NCI-H526 (cell line): Measurements from ENCODE around the gene LAMB1.
A peak's percentile ranks its signal among the peaks of the same experiment; 100 is the strongest.

ENCODE experiments used
- DNase-seq, 2 experiments: peaks; one replicate each; lab custom pipeline; 2025; lab: John Stamatoyannopoulos, UW

Gene LAMB1

DNA sequence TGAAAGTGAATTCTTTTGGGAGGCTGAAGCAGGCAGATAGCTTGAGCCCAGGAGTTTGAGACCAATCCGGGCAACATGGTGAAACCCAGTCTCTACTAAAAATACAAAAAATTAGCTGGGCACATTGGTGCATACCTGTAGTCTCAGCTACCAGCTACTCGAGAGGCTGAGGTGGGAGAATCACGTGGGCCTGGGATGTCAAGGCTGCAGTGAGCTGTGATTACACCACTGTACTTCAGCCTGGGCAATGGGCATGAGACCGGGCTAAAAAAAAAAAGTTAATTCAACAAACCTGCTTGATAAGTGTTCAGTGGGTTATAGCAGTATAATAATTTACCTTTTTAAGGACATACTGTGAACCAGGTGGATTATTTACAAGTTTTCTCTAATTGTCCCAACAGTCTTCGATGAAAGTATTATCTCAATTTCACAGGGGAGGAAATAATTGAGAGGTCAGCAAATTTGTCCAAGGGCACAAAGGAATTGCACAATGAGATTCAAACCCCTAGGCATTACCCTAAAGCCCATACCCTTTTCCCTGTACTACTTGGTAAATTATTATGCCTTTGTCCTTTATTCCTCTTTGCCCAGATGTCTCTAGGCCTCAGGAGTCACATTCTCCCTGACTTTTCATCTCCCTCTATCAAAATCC is 125.1 kb downstream of the LAMB1 start:
- DNase-seq: no peak

DNA sequence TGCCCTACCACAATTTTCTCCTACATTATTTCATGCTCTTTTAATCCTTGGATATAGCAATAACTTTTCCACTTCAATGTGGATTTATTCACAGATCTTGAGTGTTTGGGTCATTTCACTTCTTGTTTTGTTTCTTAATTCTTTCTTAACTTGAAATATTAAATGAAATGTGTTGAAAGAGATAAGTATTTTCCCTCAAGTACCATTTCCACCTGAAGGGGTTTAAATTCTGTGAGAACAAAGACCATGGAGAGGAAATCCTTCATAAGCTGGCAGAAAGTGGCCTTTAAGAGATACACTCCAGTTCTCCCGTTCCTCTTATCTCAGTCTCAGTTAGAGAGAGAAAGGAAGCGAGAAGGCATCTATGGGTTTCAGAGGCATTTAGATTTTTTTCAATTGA is 126.0 kb downstream of the LAMB1 start:
- DNase-seq: no peak

DNA sequence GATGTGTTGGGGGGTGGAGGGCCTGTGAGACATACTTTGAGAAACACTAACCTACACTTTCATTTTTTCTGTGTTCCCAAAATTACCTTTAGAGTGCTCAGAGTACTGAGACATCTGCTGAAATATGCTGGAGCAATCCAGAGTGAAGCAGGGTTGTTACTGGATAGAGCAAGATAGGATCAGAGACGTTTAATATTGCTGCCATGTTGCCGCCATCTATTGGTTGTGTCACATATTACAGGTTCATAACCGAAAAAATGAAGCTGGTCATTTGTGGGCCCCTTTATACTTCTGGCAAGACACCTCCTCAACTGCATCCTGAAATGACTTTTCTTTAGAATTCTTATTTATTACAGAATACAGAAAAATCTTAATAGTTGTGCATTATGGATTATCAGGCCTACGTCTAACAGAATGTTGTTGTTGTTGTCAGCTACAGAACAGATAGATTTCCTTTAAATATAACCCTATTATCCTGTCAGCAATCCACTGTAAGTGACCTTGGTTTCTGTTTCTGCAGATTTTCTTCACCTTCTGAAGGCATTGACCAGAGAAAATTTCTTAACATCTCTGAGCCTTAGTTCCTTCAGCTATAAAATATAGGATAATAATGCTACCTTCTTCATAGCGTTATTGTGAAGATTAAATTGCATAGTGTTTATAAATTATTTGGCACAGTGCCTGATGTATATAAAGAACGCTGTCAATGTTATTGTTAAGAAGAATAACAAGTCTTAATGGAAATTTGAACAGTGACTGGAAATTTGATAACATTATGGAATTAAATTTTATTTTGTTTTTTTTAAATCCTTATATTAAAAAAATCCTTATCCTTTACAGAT is 128.1 kb downstream of the LAMB1 start:
- peak; percentile 41 to 76 for DNase-seq

DNA sequence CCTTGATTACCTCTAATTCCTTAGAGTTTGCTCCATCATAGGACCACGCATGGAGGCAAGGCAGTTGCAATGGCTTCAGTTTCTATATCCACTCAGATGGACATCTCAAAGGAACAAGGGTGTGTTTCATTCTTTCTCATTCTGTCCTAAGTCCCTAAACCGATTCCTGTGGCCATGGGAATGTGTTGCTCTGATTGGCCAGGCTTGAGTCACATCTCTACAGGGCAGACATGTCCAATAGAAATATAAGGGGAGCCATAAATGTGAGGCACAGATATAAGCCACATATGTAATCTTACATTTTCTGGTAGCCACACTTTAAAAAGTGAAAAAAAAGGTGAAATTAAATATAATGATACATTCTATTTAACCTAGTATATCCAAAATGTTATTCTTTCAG is 128.8 kb downstream of the LAMB1 start:
- no peak for DNase-seq
